HepG2 (cell line): ENCODE measurements around the gene LRRC15. TPM values are rescaled to one million over a fixed set of nuclear protein-coding genes. Genes with fewer than 3 reads are reported as not detected.
A peak's percentile ranks its signal among the peaks of the same experiment; 100 is the strongest.

Experiments
- ATAC-seq: fragments of 200-7000 bp; cut with Tn5 transposase; 3 replicates; pipeline ENCODE4 v1.9.1; 2020; ENCODE audit warnings: mild to moderate bottlenecking, moderate library complexity
- BruUV-seq: library from RNA; stranded (reverse); fragments of 400-500 nt; replicated peaks from 2 replicates; lab custom pipeline; 2021; lab: Mats Ljungman, UMichigan
- CTCF ChIA-PET: fragments of 300-600 bp; formaldehyde crosslinking; extraction: SDS; loops from one replicate; lab custom pipeline; 2021; ENCODE audit warnings: low total read pairs, inconsistent platforms, low intra/inter-chr PET ratio; lab: Yijun Ruan, JAX
- POLR2A ChIA-PET: fragments of 350-600 bp; sonication (Branson Sonifier 250); formaldehyde crosslinking; loops from one replicate; lab custom pipeline; 2020; ENCODE audit warnings: antibody characterized with exemption, inconsistent platforms; lab: Yijun Ruan, JAX
- DNase-seq: peaks from one replicate; pipeline ENCODE4 v3.0.0-alpha.2; 2015; ENCODE audit warnings: low spot score
- FAIRE-seq: peaks from 3 replicates; lab custom pipeline; 2011; peaks lifted over from hg19 to GRCh38; lab: Jason Lieb, UNC
- H2AFZ ChIP-seq: one replicate; pipeline ENCODE4 v1.6.1; 2011; ENCODE audit warnings: low read length, inconsistent platforms
- H3K27ac ChIP-seq: fragments of 300-600 bp; 3 replicates; pipeline ENCODE4 v1.8.0; 2011; ENCODE audit warnings: mixed run types, mild to moderate bottlenecking, mixed read lengths, low read length, inconsistent platforms; ENCODE audit not compliant: insufficient read depth; ENCODE audit errors: extremely low read length
- H3K27me3 ChIP-seq, 2 experiments: fragments of 200-600 bp in 1 of 2; 2 replicates in 1 of 2; 3 replicates in 1 of 2; pipeline versions ENCODE4 v1.6.0 to v1.8.0; 2011; ENCODE audit warnings: low read length in 2 of 2, mild to moderate bottlenecking in 2 of 2, moderate library complexity in 2 of 2, inconsistent platforms in 1 of 2; ENCODE audit not compliant: insufficient read depth in 2 of 2, control insufficient read depth in 1 of 2
- H3K36me3 ChIP-seq, 2 experiments: fragments of 200-600 bp in 1 of 2; replicated peaks in 1 of 2; 2 replicates in 1 of 2; 3 replicates in 1 of 2; pipeline versions ENCODE4 v1.5.1 to v1.8.0; 2011; ENCODE audit warnings: low read length in 2 of 2, inconsistent platforms in 1 of 2; ENCODE audit not compliant: insufficient read depth in 2 of 2, control insufficient read depth in 1 of 2
- H3K4me1 ChIP-seq: 2 replicates; pipeline ENCODE4 v1.5.1; 2012; ENCODE audit warnings: low read length, inconsistent platforms; ENCODE audit not compliant: insufficient read depth
- H3K4me2 ChIP-seq: 2 replicates; pipeline ENCODE4 v1.6.0; 2011; ENCODE audit warnings: low read depth, low read length, inconsistent platforms
- H3K4me3 ChIP-seq, 3 experiments: fragments of 200-600 bp in 1 of 3; sonication (generic), shearing (Covaris generic) in 1 of 3; replicated peaks in 1 of 3; 2 replicates each; pipeline ENCODE4 v1.5.1; 2011 to 2016; ENCODE audit warnings: low read length in 3 of 3, inconsistent platforms in 2 of 3, low read depth in 2 of 3, mild to moderate bottlenecking in 2 of 3, control low read depth in 1 of 3, mixed read lengths in 1 of 3; ENCODE audit not compliant: insufficient read depth in 1 of 3
- H3K79me2 ChIP-seq: one replicate; pipeline ENCODE4 v1.6.1; 2011; ENCODE audit warnings: low read length, inconsistent platforms; ENCODE audit not compliant: insufficient read depth
- H3K9ac ChIP-seq: 2 replicates; pipeline ENCODE4 v1.6.0; 2011; ENCODE audit warnings: mild to moderate bottlenecking, low read depth, low read length, inconsistent platforms; ENCODE audit not compliant: insufficient read depth
- H3K9me3 ChIP-seq: 2 replicates; pipeline ENCODE4 v1.5.1; 2012; ENCODE audit warnings: mild to moderate bottlenecking, low read length
- H4K20me1 ChIP-seq: 2 replicates; pipeline ENCODE4 v1.6.0; 2011; ENCODE audit warnings: inconsistent platforms, mild to moderate bottlenecking, low read length, moderate library complexity; ENCODE audit not compliant: insufficient read depth
- BCL6 ChIP-seq: IDR thresholded peaks from 2 replicates; pipeline ENCODE4 v1.6.1; 2016; ENCODE audit warnings: missing genetic modification reagents, missing compliant biosample characterization
- CREB3 ChIP-seq: sonication (generic); formaldehyde crosslinking; IDR thresholded peaks from 2 replicates; pipeline ENCODE4 v1.5.0; 2020; ENCODE audit warnings: missing genetic modification reagents
- ELK4 ChIP-seq: sonication (generic); formaldehyde crosslinking; IDR thresholded peaks from 2 replicates; pipeline ENCODE4 v1.9.0; 2021; ENCODE audit warnings: missing genetic modification reagents, borderline replicate concordance
- HNRNPLL ChIP-seq: fragments of 200-400 bp; formaldehyde crosslinking; IDR thresholded peaks from 2 replicates; pipeline ENCODE4 v1.6.1; 2017; ENCODE audit warnings: mild to moderate bottlenecking, low read depth, low read length; ENCODE audit not compliant: poor library complexity, severe bottlenecking
- KLF12 ChIP-seq: sonication (generic); formaldehyde crosslinking; IDR thresholded peaks from 2 replicates; pipeline ENCODE4 v1.4.0; 2020; ENCODE audit warnings: missing genetic modification reagents, borderline replicate concordance
- MTA3 ChIP-seq: sonication (generic); formaldehyde crosslinking; IDR thresholded peaks from 2 replicates; pipeline ENCODE4 v1.4.0; 2020; ENCODE audit warnings: missing genetic modification reagents
- PHF21A ChIP-seq: sonication (generic); formaldehyde crosslinking; IDR thresholded peaks from 2 replicates; pipeline ENCODE4 v1.5.0; 2020; ENCODE audit warnings: mild to moderate bottlenecking, missing genetic modification reagents
- ZNF234 ChIP-seq: sonication (generic); formaldehyde crosslinking; conservative IDR thresholded peaks from 2 replicates; pipeline ENCODE4 v1.5.1; 2020; ENCODE audit warnings: mild to moderate bottlenecking, missing genetic modification reagents
- ZNF292 ChIP-seq: sonication (generic); formaldehyde crosslinking; IDR thresholded peaks from 2 replicates; pipeline ENCODE4 v1.8.1; 2022; ENCODE audit warnings: mild to moderate bottlenecking, low read depth, missing genetic modification reagents, borderline replicate concordance
- ZNF777 ChIP-seq: sonication (generic); formaldehyde crosslinking; IDR thresholded peaks from 2 replicates; pipeline ENCODE4 v1.4.0; 2020; ENCODE audit warnings: missing genetic modification reagents
- WGBS: methylation state at CpG from one replicate; pipeline ENCODE4 v1.1.6; 2017; ENCODE audit warnings: low lambda C conversion rate; 5-methylcytosine and 5-hydroxymethylcytosine counted together
- in situ Hi-C: cut with HindIII; loops from 2 replicates; pipeline ENCODE4 v1.10.0; 2017; ENCODE audit warnings: low pct_unique_long_range_greater_than_20kb; ENCODE audit not compliant: extremely low pct_ligation_motif_present
- intact Hi-C: fragments of 100-400 bp; cut with micrococcal nuclease; formaldehyde crosslinking; loops from one replicate; pipeline ENCODE4 v1.10.0; 2022; ENCODE audit not compliant: unreplicated experiment
- polyA plus RNA-seq, 8 experiments: library from polyadenylated mRNA; depleted of rRNA in 3 of 8; stranded (reverse) in 7 of 8; unstranded in 1 of 8; fragments of >200 nt; fragmentation: Illumina TruSeq in 4 of 8; extraction: Trizol in 4 of 8; gene quantifications; 2 replicates each; pipeline versions ENCODE4 v1.2.1 to v1.2.3, GENCODE V29; 2011 to 2016; ENCODE audit warnings: low read depth in 4 of 8, missing spikeins in 1 of 8, mixed read lengths in 1 of 8; ENCODE audit not compliant: insufficient read depth in 1 of 8
- total RNA-seq, 5 experiments: library from RNA; depleted of rRNA; stranded (reverse); fragments of >200 nt; fragmentation: Illumina TruSeq; extraction: Trizol; gene quantifications; 2 replicates each; pipeline ENCODE4 v1.2.3, GENCODE V29; 2016; ENCODE audit warnings: low read depth in 1 of 5
- TF ChIP-seq, protein P1 (sequence below): fragments of 450-650 bp; IDR thresholded peaks from 2 replicates; pipeline ENCODE4 v1.6.1; 2016

LRRC15 gene
- total and polyA plus RNA-seq, 2 of the 13 experiments (the other 11 are each of a cell fraction or from before 2014, with no cell fraction given): not detected

- no peak for TF ChIP-seq BCL6 (CRISPR knock-in tag)
- no peak for TF ChIP-seq ZNF234
These were observed 625 bp downstream of the LRRC15 start (continued) for GRCh38 chr3:194368918-194369317.

- intact Hi-C loops (loop anchor here (2.0 kb wide), 1 partner anchor 37 kb away; no protein-coding TSS in a partner anchor), in situ Hi-C loops (no loop called here)
- POLR2A ChIA-PET: no interaction called here
- Histone ChIP-seq H3K36me3 (no peaks in the 10 kb centered on the region), H3K27ac (no peak overlapping the region), H3K9me3 (no peaks in the 10 kb centered on the region), H4K20me1 (no peaks in the 10 kb centered on the region), H3K4me3 (no peak overlapping the region), H3K4me2 (no peak overlapping the region), H3K9ac (no peak overlapping the region), H2AFZ (no peak overlapping the region), H3K4me1 (peaks cover 14% of the 10 kb centered on the region), H3K79me2 (no peaks in the 10 kb centered on the region), H3K27me3 (peaks cover 13 to 74% of the 10 kb centered on the region in 2 experiments; a peak in 4 of 5 replicates)
- no peak for DNase-seq
- TF ChIP-seq ZNF292 (CRISPR knock-in tag): no peak
- TF ChIP-seq, protein P1, sequence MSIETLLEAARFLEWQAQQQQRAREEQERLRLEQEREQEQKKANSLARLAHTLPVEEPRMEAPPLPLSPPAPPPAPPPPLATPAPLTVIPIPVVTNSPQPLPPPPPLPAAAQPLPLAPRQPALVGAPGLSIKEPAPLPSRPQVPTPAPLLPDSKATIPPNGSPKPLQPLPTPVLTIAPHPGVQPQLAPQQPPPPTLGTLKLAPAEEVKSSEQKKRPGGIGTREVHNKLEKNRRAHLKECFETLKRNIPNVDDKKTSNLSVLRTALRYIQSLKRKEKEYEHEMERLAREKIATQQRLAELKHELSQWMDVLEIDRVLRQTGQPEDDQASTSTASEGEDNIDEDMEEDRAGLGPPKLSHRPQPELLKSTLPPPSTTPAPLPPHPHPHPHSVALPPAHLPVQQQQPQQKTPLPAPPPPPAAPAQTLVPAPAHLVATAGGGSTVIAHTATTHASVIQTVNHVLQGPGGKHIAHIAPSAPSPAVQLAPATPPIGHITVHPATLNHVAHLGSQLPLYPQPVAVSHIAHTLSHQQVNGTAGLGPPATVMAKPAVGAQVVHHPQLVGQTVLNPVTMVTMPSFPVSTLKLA: peak; percentile 55; the same call in 1 of the 2 replicates
- TF ChIP-seq HNRNPLL: no peak
- no peak for TF ChIP-seq PHF21A (CRISPR knock-in tag)
- TF ChIP-seq KLF12 (CRISPR knock-in tag): no peak
- no peak for TF ChIP-seq CREB3 (CRISPR knock-in tag)
- no peak for TF ChIP-seq ZNF777 (CRISPR knock-in tag)
- no peak for TF ChIP-seq ELK4 (CRISPR knock-in tag)
- no peak for TF ChIP-seq MTA3 (CRISPR knock-in tag)
- WGBS: 49% methylated on average over 14 of the region's 18 CpGs
- no TSS peak for BruUV-seq
- ATAC-seq: no peak; the same call in 2 of the 3 replicates
- CTCF ChIA-PET: no interaction called here
- no peak for FAIRE-seq
These were observed 1.3 kb downstream of the LRRC15 start for GRCh38 chr3:194367992-194368841.
